Esophagus squamous epithelium (tissue), 4 donors: ENCODE results near the gene PMM1.

Experiments used
- CTCF ChIP-seq, 6 experiments: fragments of 450-650 bp in 4 of 6; fragments of 200-600 bp in 2 of 6; sonication (generic) in 2 of 6; IDR thresholded peaks; one replicate each; pipeline ENCODE4 v1.5.1; 2016 to 2019; ENCODE audit warnings: antibody characterized with exemption in 6 of 6, mild to moderate bottlenecking in 4 of 6, moderate library complexity in 4 of 6
- POLR2A ChIP-seq, 4 donors: fragments of 450-650 bp; IDR thresholded peaks; one replicate each; pipeline ENCODE4 v1.6.1; 2017; ENCODE audit warnings: antibody characterized with exemption in 4 of 4, mild to moderate bottlenecking in 4 of 4, moderate library complexity in 3 of 4

- no peak for TF ChIP-seq CTCF (IDR thresholded peaks at IDR 0.05)
- peak in 3 of 4 donors; percentile 48 to 97 (median 78) for TF ChIP-seq POLR2A (IDR thresholded peaks at IDR 0.05)
Measured at GRCh38 chr22:41621099-41621910, 31.7 kb upstream of the PMM1 start, which contains the start of gene XRCC6.
